ENCODE results near the gene GABRA4. TPM values are rescaled to one million over a fixed set of nuclear protein-coding genes. Genes with fewer than 3 reads are reported as not detected.

GABRA4 gene
- total RNA-seq, 1 donor from 2014 or later = 0.25 TPM

GRCh38 chr4:46999566-46999965 lies 6.2 kb upstream of the GABRA4 start:
- Histone ChIP-seq H3K4me3 (no peak overlapping the region), H3K27ac (no peak overlapping the region), H3K36me3 (no peaks in the 10 kb centered on the region), H3K9me3 (no peaks in the 10 kb centered on the region), H3K4me1 (no peaks in the 10 kb centered on the region), H3K27me3 (no peaks in the 10 kb centered on the region)
- TF ChIP-seq POLR2AphosphoS5 (IDR thresholded peaks at IDR 0.05; ENCODE audit: insufficient read depth in 1 of 2, low read depth in 1 of 2) = no peak
- no peak for TF ChIP-seq POLR2A (IDR thresholded peaks at IDR 0.05)
- no peak for TF ChIP-seq CTCF (IDR thresholded peaks at IDR 0.05)
- intact Hi-C loops (cut with DNase I) = no loop called here
- no peak for DNase-seq (ENCODE audit: extremely low spot score in 2 of 2)

GRCh38 chr4:46994007-46994405 lies 625 bp upstream of the GABRA4 start:
- TF ChIP-seq POLR2AphosphoS5 (IDR thresholded peaks at IDR 0.05; ENCODE audit: insufficient read depth in 1 of 2, low read depth in 1 of 2) (no peak), POLR2A (IDR thresholded peaks at IDR 0.05) (no peak), CTCF (IDR thresholded peaks at IDR 0.05) (no peak)
- Histone ChIP-seq H3K4me1 (no peaks in the 10 kb centered on the region), H3K36me3 (no peaks in the 10 kb centered on the region), H3K4me3 (peak overlapping the region in 1 of 2 donors; percentile 20), H3K27ac (no peak overlapping the region), H3K27me3 (no peaks in the 10 kb centered on the region), H3K9me3 (no peaks in the 10 kb centered on the region)
- intact Hi-C loops (cut with DNase I) = no loop called here
- DNase-seq (ENCODE audit: extremely low spot score in 2 of 2) = no peak

GRCh38 chr4:46992338-46992737 lies 1.0 kb downstream of the GABRA4 start:
- intact Hi-C loops (cut with DNase I) = no loop called here
- no peaks in the 10 kb centered on the region for H3K36me3 ChIP-seq
- DNase-seq (ENCODE audit: extremely low spot score in 2 of 2) = no peak

GRCh38 chr4:46986922-46987638 lies 6.3 kb downstream of the GABRA4 start:
- intact Hi-C loops (cut with DNase I) = no loop called here
- H3K9me3 ChIP-seq = no peaks in the 10 kb centered on the region
- H3K27me3 ChIP-seq = no peaks in the 10 kb centered on the region
- no peak overlapping the region for H3K4me3 ChIP-seq
- TF ChIP-seq POLR2A (IDR thresholded peaks at IDR 0.05) = no peak
- TF ChIP-seq POLR2AphosphoS5 (IDR thresholded peaks at IDR 0.05; ENCODE audit: insufficient read depth in 1 of 2, low read depth in 1 of 2) = no peak
- no peak for TF ChIP-seq CTCF (IDR thresholded peaks at IDR 0.05)
- DNase-seq (ENCODE audit: extremely low spot score in 2 of 2) = no peak
- no peaks in the 10 kb centered on the region for H3K36me3 ChIP-seq
- no peaks in the 10 kb centered on the region for H3K4me1 ChIP-seq
- H3K27ac ChIP-seq = no peak overlapping the region

More at GRCh38 chr4:46992338-46992737, 1.0 kb downstream of the GABRA4 start:
- no peaks in the 10 kb centered on the region for H3K9me3 ChIP-seq
- no peaks in the 10 kb centered on the region for H3K27me3 ChIP-seq
- H3K27ac ChIP-seq = no peak overlapping the region
- no peaks in the 10 kb centered on the region for H3K4me1 ChIP-seq
- TF ChIP-seq CTCF (IDR thresholded peaks at IDR 0.05) = no peak
- H3K4me3 ChIP-seq = no peak overlapping the region

- Histone ChIP-seq H3K27me3 (no peaks in the 10 kb centered on the region), H3K4me3 (no peak overlapping the region), H3K27ac (no peak overlapping the region), H3K4me1 (no peaks in the 10 kb centered on the region), H3K9me3 (no peaks in the 10 kb centered on the region), H3K36me3 (no peaks in the 10 kb centered on the region)
- intact Hi-C loops (cut with DNase I) = no loop called here
- DNase-seq (ENCODE audit: extremely low spot score in 2 of 2) = no peak
- no peak for TF ChIP-seq CTCF (IDR thresholded peaks at IDR 0.05)
Observed at GRCh38 chr4:46984781-46985180, 8.6 kb downstream of the GABRA4 start.
